GM23338 (cell line): ENCODE data around the gene UPP1. TPM values are rescaled to one million over a fixed set of nuclear protein-coding genes. Genes with fewer than 3 reads are reported as not detected.
A peak's percentile ranks its signal among the peaks of the same experiment; 100 is the strongest.

Experiments used
- ATAC-seq: fragments of 200-7000 bp; cut with Tn5 transposase; 3 replicates; pipeline ENCODE4 v1.9.1; 2020
- DNase-seq: peaks from one replicate; pipeline ENCODE4 v3.0.0-alpha.2; 2015; ENCODE audit warnings: low spot score
- H2AFZ ChIP-seq: fragments of 200-600 bp; sonication (generic); 2 replicates; pipeline ENCODE4 v1.8.0; 2016; ENCODE audit warnings: antibody characterized with exemption, mild to moderate bottlenecking, moderate library complexity
- H3F3A ChIP-seq: fragments of 200-600 bp; sonication (generic); replicated peaks from 2 replicates; pipeline ENCODE4 v1.8.0; 2017; ENCODE audit warnings: antibody characterized with exemption, mixed run types, low read depth
- H3K27ac ChIP-seq: fragments of 200-600 bp; sonication (generic); 2 replicates; pipeline ENCODE4 v1.6.1; 2016; ENCODE audit warnings: low read depth
- H3K27me3 ChIP-seq: fragments of 200-600 bp; sonication (generic); 2 replicates; pipeline ENCODE4 v1.8.0; 2016; ENCODE audit warnings: mild to moderate bottlenecking, mixed run types, moderate library complexity; ENCODE audit not compliant: insufficient read depth
- H3K36me3 ChIP-seq: fragments of 200-600 bp; sonication (generic); 2 replicates; pipeline ENCODE4 v1.8.0; 2016; ENCODE audit warnings: mild to moderate bottlenecking; ENCODE audit not compliant: insufficient read depth
- H3K4me1 ChIP-seq: fragments of 200-600 bp; sonication (generic); 2 replicates; pipeline ENCODE4 v1.8.0; 2016; ENCODE audit warnings: mild to moderate bottlenecking, moderate library complexity; ENCODE audit not compliant: insufficient read depth
- H3K4me2 ChIP-seq: fragments of 200-600 bp; sonication (generic); 2 replicates; pipeline ENCODE4 v1.7.1; 2017; ENCODE audit warnings: mixed run types
- H3K4me3 ChIP-seq: fragments of 200-600 bp; sonication (generic); 2 replicates; pipeline ENCODE4 v1.6.1; 2016; ENCODE audit warnings: mixed run types
- H3K79me2 ChIP-seq: fragments of 200-600 bp; sonication (generic); replicated peaks from 2 replicates; pipeline ENCODE4 v1.8.0; 2017; ENCODE audit warnings: mild to moderate bottlenecking; ENCODE audit not compliant: insufficient read depth
- H3K9me2 ChIP-seq: fragments of 200-600 bp; sonication (generic); 2 replicates; pipeline ENCODE4 v1.8.0; 2017; ENCODE audit not compliant: insufficient read depth
- H4K20me1 ChIP-seq: fragments of 200-600 bp; sonication (generic); replicated peaks from 2 replicates; pipeline ENCODE4 v1.8.0; 2017; ENCODE audit warnings: mild to moderate bottlenecking; ENCODE audit not compliant: insufficient read depth
- H3K27ac Mint-ChIP-seq: 2 replicates; pipeline ENCODE4 v1.8.0; 2020; ENCODE audit warnings: inconsistent platforms, mild to moderate bottlenecking, moderate library complexity, mixed read lengths
- H3K27me3 Mint-ChIP-seq: 3 replicates; pipeline ENCODE4 v1.8.0; 2022; ENCODE audit warnings: low read depth, mild to moderate bottlenecking, moderate library complexity, mixed read lengths, inconsistent platforms; ENCODE audit not compliant: insufficient read depth, poor library complexity
- H3K36me3 Mint-ChIP-seq: 3 replicates; pipeline ENCODE4 v1.8.0; 2021; ENCODE audit warnings: low read depth, mild to moderate bottlenecking, inconsistent platforms, moderate library complexity, mixed read lengths
- H3K4me1 Mint-ChIP-seq: 3 replicates; pipeline ENCODE4 v1.8.0; 2020; ENCODE audit warnings: mild to moderate bottlenecking, inconsistent platforms, mixed read lengths
- H3K4me3 Mint-ChIP-seq: 3 replicates; pipeline ENCODE4 v1.8.0; 2021; ENCODE audit warnings: moderate library complexity, mild to moderate bottlenecking, inconsistent platforms, mixed read lengths
- H3K9me3 Mint-ChIP-seq: 3 replicates; pipeline ENCODE4 v1.8.0; 2020; ENCODE audit warnings: moderate library complexity, mild to moderate bottlenecking, inconsistent platforms, mixed read lengths
- CREB1 ChIP-seq: fragments of 250-450 bp; sonication (Bioruptor Pico); IDR thresholded peaks from 2 replicates; pipeline ENCODE4 v1.5.0; 2020; ENCODE audit warnings: low read depth, mild to moderate bottlenecking, moderate library complexity
- CTCF ChIP-seq, 2 experiments: fragments of 200-600 bp in 1 of 2; sonication (generic) in 1 of 2; conservative IDR thresholded peaks; 2 replicates each; pipeline versions ENCODE4 v1.5.1 to v1.6.1; 2016 to 2017; ENCODE audit warnings: antibody characterized with exemption in 2 of 2, low read depth in 2 of 2, mild to moderate bottlenecking in 2 of 2, moderate library complexity in 1 of 2
- EZH2 ChIP-seq: fragments of 200-600 bp; sonication (generic); IDR thresholded peaks from one replicate; pipeline ENCODE4 v1.8.0; 2017; ENCODE audit warnings: antibody characterized with exemption, mild to moderate bottlenecking, low read depth; ENCODE audit not compliant: unreplicated experiment
- EZH2phosphoT487 ChIP-seq: fragments of 200-600 bp; sonication (generic); IDR thresholded peaks from one replicate; pipeline ENCODE4 v1.8.1; 2018; ENCODE audit warnings: antibody characterized with exemption; ENCODE audit not compliant: unreplicated experiment
- JUNB ChIP-seq: IDR thresholded peaks from one replicate; pipeline ENCODE4 v1.6.1; 2016; ENCODE audit warnings: antibody characterized with exemption; ENCODE audit not compliant: unreplicated experiment
- NANOG ChIP-seq: IDR thresholded peaks from 2 replicates; pipeline ENCODE4 v1.6.1; 2016; ENCODE audit warnings: antibody characterized with exemption, borderline replicate concordance
- POLR2AphosphoS5 ChIP-seq: IDR thresholded peaks from 2 replicates; pipeline ENCODE4 v1.6.1; 2016; ENCODE audit warnings: antibody characterized with exemption, low read depth
- REST ChIP-seq: IDR thresholded peaks from one replicate; pipeline ENCODE4 v1.6.1; 2018; ENCODE audit warnings: antibody characterized with exemption; ENCODE audit not compliant: unreplicated experiment
- STAT1 ChIP-seq: IDR thresholded peaks from one replicate; pipeline ENCODE4 v1.6.1; 2016; ENCODE audit warnings: antibody characterized with exemption; ENCODE audit not compliant: unreplicated experiment
- ZNF114 ChIP-seq: fragments of 250-450 bp; sonication (Bioruptor Pico); IDR thresholded peaks from 2 replicates; pipeline ENCODE4 v1.5.0; 2020; ENCODE audit warnings: mild to moderate bottlenecking, moderate library complexity
- ZNF331 ChIP-seq: fragments of 250-450 bp; sonication (Bioruptor Pico); IDR thresholded peaks from 2 replicates; pipeline ENCODE4 v1.5.0; 2020; ENCODE audit warnings: low read depth, mild to moderate bottlenecking, moderate library complexity
- ZNF462 ChIP-seq: fragments of 250-450 bp; sonication (Bioruptor Pico); IDR thresholded peaks from 2 replicates; pipeline ENCODE4 v1.5.0; 2020; ENCODE audit warnings: mild to moderate bottlenecking, moderate library complexity
- polyA plus RNA-seq: library from polyadenylated mRNA; unstranded; fragments of >200 nt; fragmentation: Nextera tagmentation; extraction: Ambion mirVana; gene quantifications from 2 replicates; pipeline ENCODE4 v1.2.1, GENCODE V29; 2016
- total RNA-seq: library from RNA; depleted of rRNA; stranded (reverse); fragments of >200 nt; shearing (Covaris generic); gene quantifications from 2 replicates; pipeline ENCODE4 v1.2.3, GENCODE V29; 2014
- TF ChIP-seq, protein P1 (sequence below): IDR thresholded peaks from 2 replicates; pipeline ENCODE4 v1.6.1; 2016; ENCODE audit warnings: antibody characterized with exemption

The UPP1 gene
- total and polyA plus RNA-seq, 2 experiments from 2014 or later: 22.7 to 43.5 TPM

DNA sequence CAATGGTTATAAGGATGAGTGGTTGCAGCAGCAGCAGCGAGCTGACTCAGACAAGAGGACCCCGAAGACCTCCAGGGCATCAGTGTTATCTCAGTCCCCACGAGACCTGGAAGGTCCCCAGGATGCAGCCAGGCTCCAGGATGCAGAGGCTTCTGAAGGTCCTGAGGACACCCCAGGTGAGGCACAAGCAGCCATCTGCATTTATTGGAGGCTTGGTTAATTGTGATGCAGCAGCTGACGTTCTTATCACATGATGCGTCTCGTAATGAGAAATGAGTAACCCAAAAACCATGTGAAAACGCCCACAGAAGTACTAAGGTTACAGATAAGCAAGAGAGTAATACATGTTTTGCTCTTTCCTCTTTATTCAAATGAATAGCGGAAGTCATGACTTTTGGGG, 36.3 kb upstream of the UPP1 start:
- Mint-ChIP-seq H3K4me1 (peaks cover 2% of the 10 kb centered on the region; the same call in 2 of the 3 replicates), H3K27ac (no peak overlapping the region), H3K36me3 (no peaks in the 10 kb centered on the region), H3K9me3 (peaks cover 8% of the 10 kb centered on the region; the same call in 1 of the 3 replicates), H3K4me3 (no peak overlapping the region), H3K27me3 (peaks cover 1% of the 10 kb centered on the region)
- Histone ChIP-seq H3K4me3 (no peak overlapping the region), H3F3A (no peaks in the 10 kb centered on the region), H3K36me3 (no peaks in the 10 kb centered on the region), H3K27ac (no peak overlapping the region), H2AFZ (0 out of 2 replicates have a peak overlapping the region, but pooled peaks have one; percentile 28), H3K9me2 (no peaks in the 10 kb centered on the region), H3K4me2 (no peak overlapping the region), H3K4me1 (no peaks in the 10 kb centered on the region), H3K27me3 (no peaks in the 10 kb centered on the region), H3K79me2 (no peaks in the 10 kb centered on the region), H4K20me1 (no peaks in the 10 kb centered on the region)
- DNase-seq (no peak), ATAC-seq (no peak)
- no peak for TF ChIP-seq ZNF331 (CRISPR knock-in tag)
- TF ChIP-seq EZH2phosphoT487: no peak
- TF ChIP-seq EZH2: no peak
- TF ChIP-seq, protein P1, sequence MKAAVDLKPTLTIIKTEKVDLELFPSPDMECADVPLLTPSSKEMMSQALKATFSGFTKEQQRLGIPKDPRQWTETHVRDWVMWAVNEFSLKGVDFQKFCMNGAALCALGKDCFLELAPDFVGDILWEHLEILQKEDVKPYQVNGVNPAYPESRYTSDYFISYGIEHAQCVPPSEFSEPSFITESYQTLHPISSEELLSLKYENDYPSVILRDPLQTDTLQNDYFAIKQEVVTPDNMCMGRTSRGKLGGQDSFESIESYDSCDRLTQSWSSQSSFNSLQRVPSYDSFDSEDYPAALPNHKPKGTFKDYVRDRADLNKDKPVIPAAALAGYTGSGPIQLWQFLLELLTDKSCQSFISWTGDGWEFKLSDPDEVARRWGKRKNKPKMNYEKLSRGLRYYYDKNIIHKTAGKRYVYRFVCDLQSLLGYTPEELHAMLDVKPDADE: no peak
- no peak for TF ChIP-seq STAT1
- TF ChIP-seq JUNB: no peak
- no peak for TF ChIP-seq ZNF114
- no peak for TF ChIP-seq ZNF462 (CRISPR knock-in tag)
- TF ChIP-seq NANOG: no peak
- TF ChIP-seq POLR2AphosphoS5: no peak
- no peak for TF ChIP-seq CREB1
- TF ChIP-seq REST: no peak
- no peak for TF ChIP-seq CTCF (conservative IDR thresholded peaks at IDR 0.05; ENCODE audit: low read depth in 2 of 2)
